Measurements from ENCODE around the gene TMEM139.
"Not testable (repeated sequence)": the region's sequence is repeated elsewhere in the genome, so short reads cannot be mapped to it uniquely, and the experiment has no call there.

TMEM139 gene

DNA sequence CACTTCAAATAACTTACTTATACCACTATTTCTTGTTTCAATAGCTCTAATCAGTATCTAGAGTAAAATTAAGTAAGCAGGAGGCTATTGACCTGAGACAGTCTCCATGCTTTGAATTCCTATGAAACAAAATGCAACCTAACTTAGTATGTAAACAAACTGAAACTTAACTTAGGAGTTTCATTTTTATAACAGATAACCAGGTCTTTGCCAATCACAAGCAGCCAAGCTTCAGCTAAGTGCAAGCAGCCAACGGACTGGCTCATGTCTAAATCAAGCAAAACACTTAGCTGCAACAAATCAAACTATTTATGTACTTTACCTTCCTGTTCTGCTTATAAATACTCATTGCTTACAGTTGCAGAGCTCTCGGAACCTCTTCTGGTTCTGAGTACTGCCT is 25.9 kb upstream of the TMEM139 start:
- no peak for DNase-seq (ENCODE audit: low read depth)

DNA sequence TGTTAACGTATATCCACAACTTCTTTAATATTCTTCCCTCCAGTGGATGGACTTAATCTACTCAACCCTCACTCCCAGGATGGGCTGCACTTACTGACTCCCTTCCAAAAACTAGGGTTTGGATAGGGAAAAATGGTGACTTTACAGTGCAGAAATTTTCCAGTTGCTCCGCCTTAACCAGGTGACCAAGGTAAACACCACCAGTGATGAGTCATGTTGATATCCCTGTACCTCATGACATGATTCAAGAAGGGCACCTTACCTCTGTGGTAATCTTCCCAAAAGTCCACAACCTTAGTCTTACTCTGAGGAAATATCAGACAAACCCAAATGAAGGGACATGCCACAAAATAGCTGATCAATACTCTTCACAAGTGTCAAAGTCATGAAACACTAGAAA is 25.0 kb upstream of the TMEM139 start:
- no peak for DNase-seq (ENCODE audit: low read depth)

- no peak for DNase-seq (ENCODE audit: low read depth)
These were observed 22.9 kb upstream of the TMEM139 start for GRCh38 chr7:143261901-143262300.

- DNase-seq (ENCODE audit: low read depth), result peak; percentile 75
These were observed 21.2 kb upstream of the TMEM139 start, which contains the start of gene GSTK1 for GRCh38 chr7:143263266-143264195. TSS of gene GSTK1 (plus strand) at chr7:143263441. CDS start at chr7:143263514, 73 bp downstream.

DNA sequence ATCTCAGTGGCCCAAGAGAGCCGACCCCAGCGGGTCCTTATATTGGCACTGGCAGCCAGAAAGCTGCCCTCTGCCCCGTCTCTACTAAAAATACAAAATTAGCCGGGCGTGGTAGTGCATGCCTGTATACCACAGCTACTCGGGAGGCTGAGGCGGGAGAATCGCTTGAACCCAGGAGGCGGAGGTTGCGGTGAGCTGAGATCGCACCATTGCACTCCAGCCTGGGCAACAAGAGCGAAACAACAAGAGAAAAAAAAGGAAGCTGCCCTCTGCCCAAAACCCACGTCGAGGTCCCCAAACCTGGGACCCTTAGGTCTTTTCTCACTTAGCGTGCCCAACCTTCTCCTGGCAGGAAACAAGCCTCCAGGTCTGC is 20.6 kb upstream of the TMEM139 start:
- not testable (repeated sequence) for DNase-seq (ENCODE audit: low read depth)

DNA sequence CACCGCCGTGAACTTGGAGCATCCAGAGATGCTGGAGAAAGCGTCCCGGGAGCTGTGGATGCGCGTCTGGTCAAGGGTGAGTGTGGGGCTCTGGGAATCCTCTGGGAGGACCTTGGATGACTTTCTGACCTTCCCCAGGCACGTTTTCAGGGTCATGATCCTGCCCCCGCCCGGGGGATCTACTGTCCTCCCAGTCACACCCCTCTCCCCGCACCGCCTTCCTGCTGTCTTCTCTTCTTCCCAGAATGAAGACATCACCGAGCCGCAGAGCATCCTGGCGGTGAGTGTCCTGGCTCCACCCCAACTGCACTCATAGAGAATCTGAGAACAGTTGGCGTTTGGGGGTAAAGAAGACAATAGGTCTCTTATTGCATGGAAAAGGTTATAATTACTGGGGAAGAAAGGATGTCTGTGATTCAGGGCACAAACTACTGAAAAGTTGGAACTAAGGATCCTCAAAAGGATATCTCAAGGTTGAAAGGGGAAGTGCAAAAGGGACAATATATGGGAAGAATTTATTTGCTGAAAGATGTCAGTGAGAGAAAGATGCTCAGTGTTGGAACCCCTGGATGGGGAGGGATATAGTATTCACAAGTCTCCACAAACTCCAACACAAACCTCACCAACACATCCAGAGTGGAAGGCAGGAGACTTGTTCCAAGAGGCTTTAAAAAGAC is 19.6 kb upstream of the TMEM139 start:
- DNase-seq (ENCODE audit: low read depth), result no peak

GRCh38 chr7:143269251-143269650 is 15.5 kb upstream of the TMEM139 start:
- DNase-seq (ENCODE audit: low read depth), result no peak

GRCh38 chr7:143271240-143271639 is 13.5 kb upstream of the TMEM139 start:
- no peak for DNase-seq (ENCODE audit: low read depth)

DNA sequence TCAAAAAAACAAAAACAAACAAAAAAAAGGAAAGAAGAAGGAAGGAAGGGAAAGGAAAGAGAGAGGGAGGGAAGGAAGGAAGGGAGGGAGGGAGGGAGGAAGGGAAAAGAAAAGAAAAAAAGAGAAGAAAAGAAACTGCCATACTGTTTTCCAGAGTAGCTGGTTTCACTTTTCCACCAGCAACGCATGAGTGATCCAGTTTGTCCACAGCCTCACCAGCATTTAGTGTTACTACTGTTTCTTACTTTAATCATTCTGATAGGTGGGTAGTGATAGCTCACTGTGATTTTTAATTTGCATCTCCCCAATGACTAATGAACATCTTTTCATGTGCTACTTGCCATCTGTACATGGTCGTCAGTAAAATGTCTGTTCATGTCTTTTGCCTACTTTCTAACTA is 11.9 kb upstream of the TMEM139 start:
- no peak for DNase-seq (ENCODE audit: low read depth)

- peak; percentile 80 for DNase-seq (ENCODE audit: low read depth)
These were observed 5.3 kb upstream of the TMEM139 start for GRCh38 chr7:143279186-143280098.

DNA sequence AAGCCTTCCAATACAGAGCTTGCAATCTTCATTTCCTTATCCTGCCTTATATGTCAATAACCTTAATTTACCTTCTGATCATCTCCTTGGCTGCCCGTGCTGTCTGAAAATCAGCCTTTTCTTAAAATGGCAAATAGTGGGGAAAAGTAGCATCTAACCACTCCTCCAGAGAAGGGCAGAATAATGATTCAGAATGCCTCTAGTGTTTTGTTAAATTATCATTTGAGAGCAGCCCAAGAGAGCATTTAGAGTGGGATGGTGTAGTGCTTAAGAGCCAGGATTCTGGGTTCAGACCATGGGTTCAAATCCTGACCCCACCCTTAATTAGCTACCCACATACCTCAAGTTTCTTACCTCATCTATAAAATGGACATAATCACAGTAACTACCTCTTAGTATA is 4.6 kb upstream of the TMEM139 start:
- DNase-seq (ENCODE audit: low read depth), result no peak

GRCh38 chr7:143280566-143280965 is 4.2 kb upstream of the TMEM139 start:
- no peak for DNase-seq (ENCODE audit: low read depth)

DNA sequence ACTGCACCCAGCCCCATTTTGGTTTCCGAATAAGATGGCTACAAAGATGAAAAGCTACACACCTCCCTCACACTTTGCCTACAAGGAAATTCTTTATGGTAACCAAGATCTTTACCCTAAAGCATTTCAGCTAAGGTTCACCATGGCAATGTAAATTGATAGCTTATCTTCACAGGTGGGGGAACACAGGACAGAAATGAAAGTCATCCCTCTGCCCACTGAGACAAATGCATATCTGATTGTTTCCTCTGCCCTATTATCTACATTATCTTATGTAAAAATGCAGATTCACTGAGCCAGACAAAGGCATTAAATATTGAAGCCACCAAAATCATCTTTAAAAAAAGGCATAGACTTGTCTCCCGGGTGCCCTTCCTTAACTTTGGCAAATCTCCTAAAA is 3.2 kb upstream of the TMEM139 start:
- no peak for DNase-seq (ENCODE audit: low read depth)

DNA sequence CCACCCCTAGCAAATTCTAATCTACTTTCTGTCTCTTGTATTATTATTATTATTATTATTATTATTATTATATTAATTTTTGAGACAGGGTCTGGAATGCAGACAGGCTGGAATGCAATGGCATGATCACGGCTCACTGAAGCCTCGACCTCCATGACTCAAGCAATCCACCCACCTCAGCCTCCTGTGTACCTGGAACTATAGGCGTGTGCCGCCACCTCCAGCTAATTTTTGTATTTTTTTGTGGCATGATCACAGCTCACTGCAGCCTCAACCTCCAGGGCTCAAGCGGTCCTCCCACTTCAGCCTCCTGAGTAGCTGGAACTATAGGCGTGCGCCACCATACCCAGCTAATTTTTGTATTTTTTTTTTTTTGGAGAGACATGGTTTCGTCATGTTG is 2.6 kb upstream of the TMEM139 start:
- DNase-seq (ENCODE audit: low read depth), result no peak

DNA sequence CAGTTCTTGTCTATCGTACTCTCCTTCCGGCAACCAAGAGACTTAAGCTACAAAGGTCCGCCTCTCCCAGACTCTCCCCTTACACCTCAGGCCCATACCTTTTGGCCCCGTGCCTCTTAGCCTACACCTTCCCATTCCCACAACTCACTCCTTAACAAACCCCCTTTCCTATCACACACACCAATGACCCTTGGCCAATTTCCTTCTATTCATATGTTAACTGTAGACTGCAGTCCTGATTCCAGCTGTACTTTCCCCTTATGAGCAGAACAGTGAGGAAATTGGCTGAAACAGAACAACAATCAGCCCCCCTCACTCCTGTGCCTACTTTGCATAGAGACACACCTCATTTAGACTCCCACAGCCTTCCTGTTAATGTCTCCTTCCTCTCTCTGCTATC is 1.4 kb upstream of the TMEM139 start:
- DNase-seq (ENCODE audit: low read depth), result no peak

DNA sequence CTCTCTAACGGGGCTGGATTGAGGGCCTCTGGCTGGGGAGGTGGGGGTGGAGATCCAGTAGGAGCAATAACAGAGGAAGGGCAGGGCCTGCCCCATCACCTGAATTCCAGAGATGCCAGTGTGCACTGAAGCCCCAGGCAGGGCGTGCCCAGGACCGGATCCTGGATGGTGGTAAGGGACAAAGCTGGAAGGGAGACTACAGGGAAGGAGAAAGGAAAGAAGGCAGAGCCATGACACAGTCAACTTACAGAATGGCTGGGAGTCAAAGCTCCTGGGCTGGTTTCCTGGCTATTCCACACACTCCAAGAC is 666 bp downstream of the TMEM139 start:
- DNase-seq (ENCODE audit: low read depth), result no peak

- DNase-seq (ENCODE audit: low read depth), result no peak
These were observed 1.2 kb downstream of the TMEM139 start for GRCh38 chr7:143285806-143286521.

DNA sequence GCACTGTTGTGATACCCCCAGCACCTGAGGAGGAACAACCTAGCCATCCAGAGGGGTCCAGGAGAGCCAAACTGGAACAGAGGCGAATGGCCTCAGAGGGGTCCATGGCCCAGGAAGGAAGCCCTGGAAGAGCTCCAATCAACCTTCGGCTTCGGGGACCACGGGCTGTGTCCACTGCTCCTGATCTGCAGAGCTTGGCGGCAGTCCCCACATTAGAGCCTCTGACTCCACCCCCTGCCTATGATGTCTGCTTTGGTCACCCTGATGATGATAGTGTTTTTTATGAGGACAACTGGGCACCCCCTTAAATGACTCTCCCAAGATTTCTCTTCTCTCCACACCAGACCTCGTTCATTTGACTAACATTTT is 1.7 kb downstream of the TMEM139 start:
- no peak for DNase-seq (ENCODE audit: low read depth)

DNA sequence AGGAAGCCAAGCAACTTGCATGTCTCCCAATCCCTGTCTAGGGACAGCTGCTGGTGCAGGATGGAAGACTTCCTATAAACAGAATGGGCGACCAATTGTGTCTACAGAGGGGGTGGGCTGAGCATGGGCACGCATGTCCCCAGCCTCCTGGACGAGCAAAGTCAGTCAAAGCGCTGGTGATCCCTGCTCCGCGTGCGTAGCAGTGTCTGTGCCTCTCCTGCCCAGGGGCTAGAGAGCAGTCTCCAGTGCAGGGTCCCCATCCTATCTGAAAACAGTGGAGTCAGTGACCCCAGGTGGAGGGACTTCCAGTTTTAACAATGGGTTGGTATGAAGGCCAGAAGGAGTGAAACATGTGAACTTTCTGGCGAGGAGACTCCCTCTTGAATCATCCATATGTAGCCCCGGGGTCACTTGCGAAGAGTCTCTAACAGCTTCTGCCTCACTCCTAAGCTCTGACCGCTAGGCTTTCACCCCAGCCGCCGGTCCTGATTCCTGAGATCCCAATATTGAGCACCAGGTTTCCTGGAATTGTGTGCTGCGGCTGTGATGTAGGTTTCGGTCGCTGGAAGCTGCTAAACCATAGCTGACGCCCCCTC is 2.7 kb downstream of the TMEM139 start:
- no peak for DNase-seq (ENCODE audit: low read depth)

GRCh38 chr7:143287935-143288826 is 3.4 kb downstream of the TMEM139 start, which contains the start of gene CASP2:
TSS of gene CASP2 (plus strand) at chr7:143288351. CDS start at chr7:143288456, 105 bp downstream.
- peak; percentile 97 for DNase-seq (ENCODE audit: low read depth)
